ENCODE results near the gene TMEM89. TPM values are rescaled to one million over a fixed set of nuclear protein-coding genes. Genes with fewer than 3 reads are reported as not detected.

Gene TMEM89
- total RNA-seq, 1 donor from 2014 or later: not detected

- H3K79me2 ChIP-seq (ENCODE audit: low read depth): no peaks in the 10 kb centered on the region
- H4K20me1 ChIP-seq (ENCODE audit: low read depth): no peaks in the 10 kb centered on the region
- no peaks in the 10 kb centered on the region for H3K36me3 ChIP-seq
- no peak for DNase-seq (ENCODE audit: low spot score)
- H3K9me3 Mint-ChIP-seq: no peaks in the 10 kb centered on the region
- H3K4me2 ChIP-seq: no peak overlapping the region
- peaks cover 19% of the 10 kb centered on the region for H3K36me3 Mint-ChIP-seq
- peak overlapping the region; percentile 44 for H3K27ac Mint-ChIP-seq
- no peak overlapping the region for H3K4me3 ChIP-seq
- H3K27ac ChIP-seq: no peak overlapping the region
- no peaks in the 10 kb centered on the region for H3K27me3 ChIP-seq
- H3K4me1 Mint-ChIP-seq: peaks cover 13% of the 10 kb centered on the region
- no peaks in the 10 kb centered on the region for H3K9me3 ChIP-seq (ENCODE audit: low read depth)
- H2AFZ ChIP-seq (replicated peaks): no peak overlapping the region
- no peak overlapping the region for H3K4me3 Mint-ChIP-seq
- no peaks in the 10 kb centered on the region for H3F3A ChIP-seq (ENCODE audit: low read depth)
- H3K27me3 Mint-ChIP-seq (ENCODE audit: insufficient read depth, low read depth): peaks cover 6% of the 10 kb centered on the region
- H3K9ac ChIP-seq: no peak overlapping the region
- no peak for TF ChIP-seq EZH2 (IDR thresholded peaks at IDR 0.05)
- no peaks in the 10 kb centered on the region for H3K4me1 ChIP-seq
Measured at GRCh38 chr3:48597408-48597800, 24.2 kb downstream of the TMEM89 start.

GRCh38 chr3:48596676-48597407 is 24.7 kb downstream of the TMEM89 start:
- no peak for DNase-seq (ENCODE audit: low spot score)
- no peak overlapping the region for H3K9ac ChIP-seq
- H3K79me2 ChIP-seq (ENCODE audit: low read depth): no peaks in the 10 kb centered on the region
- no peak overlapping the region for H3K4me3 Mint-ChIP-seq
- no peaks in the 10 kb centered on the region for H3F3A ChIP-seq (ENCODE audit: low read depth)
- no peaks in the 10 kb centered on the region for H4K20me1 ChIP-seq (ENCODE audit: low read depth)
- TF ChIP-seq CTCF (IDR thresholded peaks at IDR 0.05) (no peak), EZH2 (IDR thresholded peaks at IDR 0.05) (no peak), EZH2phosphoT487 (IDR thresholded peaks at IDR 0.05) (no peak)
- H3K4me1 Mint-ChIP-seq: peaks cover 13% of the 10 kb centered on the region
- no peak overlapping the region for H2AFZ ChIP-seq (replicated peaks)
- peak overlapping the region; percentile 50 for H3K27ac Mint-ChIP-seq
- H3K27me3 Mint-ChIP-seq (ENCODE audit: insufficient read depth, low read depth): peaks cover 8% of the 10 kb centered on the region
- no peaks in the 10 kb centered on the region for H3K4me1 ChIP-seq
- H3K9me3 ChIP-seq (ENCODE audit: low read depth): no peaks in the 10 kb centered on the region
- peaks cover 16% of the 10 kb centered on the region for H3K36me3 Mint-ChIP-seq
- no peak overlapping the region for H3K4me2 ChIP-seq
- H3K36me3 ChIP-seq: no peaks in the 10 kb centered on the region
- H3K4me3 ChIP-seq: no peak overlapping the region
- H3K27ac ChIP-seq: no peak overlapping the region
- no peaks in the 10 kb centered on the region for H3K27me3 ChIP-seq
- no peaks in the 10 kb centered on the region for H3K9me3 Mint-ChIP-seq

GRCh38 chr3:48596157-48596556 is 25.4 kb downstream of the TMEM89 start:
- Histone ChIP-seq H3K27me3 (no peaks in the 10 kb centered on the region), H4K20me1 (ENCODE audit: low read depth) (no peaks in the 10 kb centered on the region), H3K27ac (no peak overlapping the region), H3K79me2 (ENCODE audit: low read depth) (no peaks in the 10 kb centered on the region), H3K4me1 (no peaks in the 10 kb centered on the region), H3K36me3 (no peaks in the 10 kb centered on the region), H3K9ac (no peak overlapping the region), H3K4me2 (no peak overlapping the region), H2AFZ (replicated peaks) (no peak overlapping the region), H3F3A (ENCODE audit: low read depth) (no peaks in the 10 kb centered on the region), H3K4me3 (no peak overlapping the region), H3K9me3 (ENCODE audit: low read depth) (no peaks in the 10 kb centered on the region)
- DNase-seq (ENCODE audit: low spot score): no peak
- peak overlapping the region; percentile 83 for H3K27ac Mint-ChIP-seq
- H3K9me3 Mint-ChIP-seq: no peaks in the 10 kb centered on the region
- H3K4me3 Mint-ChIP-seq: peak overlapping the region; percentile 19
- peaks cover 13% of the 10 kb centered on the region for H3K4me1 Mint-ChIP-seq
- H3K36me3 Mint-ChIP-seq: peaks cover 16% of the 10 kb centered on the region
- TF ChIP-seq EZH2 (IDR thresholded peaks at IDR 0.05) (no peak), EZH2phosphoT487 (IDR thresholded peaks at IDR 0.05) (no peak), CTCF (IDR thresholded peaks at IDR 0.05) (no peak)
- peaks cover 8% of the 10 kb centered on the region for H3K27me3 Mint-ChIP-seq (ENCODE audit: insufficient read depth, low read depth)

GRCh38 chr3:48595526-48596121 is 25.9 kb downstream of the TMEM89 start:
- H3F3A ChIP-seq (ENCODE audit: low read depth): no peaks in the 10 kb centered on the region
- TF ChIP-seq CTCF (IDR thresholded peaks at IDR 0.05): no peak
- no peak for TF ChIP-seq EZH2 (IDR thresholded peaks at IDR 0.05)
- no peak for TF ChIP-seq EZH2phosphoT487 (IDR thresholded peaks at IDR 0.05)
- H3K36me3 Mint-ChIP-seq: peaks cover 13% of the 10 kb centered on the region
- no peak overlapping the region for H3K4me2 ChIP-seq
- H3K9me3 ChIP-seq (ENCODE audit: low read depth): no peaks in the 10 kb centered on the region
- H2AFZ ChIP-seq (replicated peaks): no peak overlapping the region
- no peak overlapping the region for H3K4me3 ChIP-seq
- no peaks in the 10 kb centered on the region for H3K27me3 ChIP-seq
- no peaks in the 10 kb centered on the region for H3K9me3 Mint-ChIP-seq
- H3K79me2 ChIP-seq (ENCODE audit: low read depth): no peaks in the 10 kb centered on the region
- no peaks in the 10 kb centered on the region for H3K36me3 ChIP-seq
- H3K27ac Mint-ChIP-seq: no peak overlapping the region
- H3K4me1 Mint-ChIP-seq: peaks cover 13% of the 10 kb centered on the region
- no peaks in the 10 kb centered on the region for H4K20me1 ChIP-seq (ENCODE audit: low read depth)
- H3K27ac ChIP-seq: no peak overlapping the region
- H3K27me3 Mint-ChIP-seq (ENCODE audit: insufficient read depth, low read depth): peaks cover 10% of the 10 kb centered on the region
- peak overlapping the region; percentile 19 for H3K4me3 Mint-ChIP-seq
- H3K4me1 ChIP-seq: no peaks in the 10 kb centered on the region
- peak; percentile 26 for DNase-seq (ENCODE audit: low spot score)
- no peak overlapping the region for H3K9ac ChIP-seq
